ENCODE results near the gene CYP46A1.

GRCh38 chr14:99685151-99685591, 1.1 kb downstream of the CYP46A1 start:
- TF ChIP-seq CTCF (conservative IDR thresholded peaks at IDR 0.05) (no peak), EZH2 (IDR thresholded peaks at IDR 0.05; ENCODE audit: low read depth) (no peak)
